ENCODE results near the gene ZDHHC7.
"Not testable (repeated sequence)": the region's sequence is repeated elsewhere in the genome, so short reads cannot be mapped to it uniquely, and the experiment has no call there.

Gene ZDHHC7

DNA sequence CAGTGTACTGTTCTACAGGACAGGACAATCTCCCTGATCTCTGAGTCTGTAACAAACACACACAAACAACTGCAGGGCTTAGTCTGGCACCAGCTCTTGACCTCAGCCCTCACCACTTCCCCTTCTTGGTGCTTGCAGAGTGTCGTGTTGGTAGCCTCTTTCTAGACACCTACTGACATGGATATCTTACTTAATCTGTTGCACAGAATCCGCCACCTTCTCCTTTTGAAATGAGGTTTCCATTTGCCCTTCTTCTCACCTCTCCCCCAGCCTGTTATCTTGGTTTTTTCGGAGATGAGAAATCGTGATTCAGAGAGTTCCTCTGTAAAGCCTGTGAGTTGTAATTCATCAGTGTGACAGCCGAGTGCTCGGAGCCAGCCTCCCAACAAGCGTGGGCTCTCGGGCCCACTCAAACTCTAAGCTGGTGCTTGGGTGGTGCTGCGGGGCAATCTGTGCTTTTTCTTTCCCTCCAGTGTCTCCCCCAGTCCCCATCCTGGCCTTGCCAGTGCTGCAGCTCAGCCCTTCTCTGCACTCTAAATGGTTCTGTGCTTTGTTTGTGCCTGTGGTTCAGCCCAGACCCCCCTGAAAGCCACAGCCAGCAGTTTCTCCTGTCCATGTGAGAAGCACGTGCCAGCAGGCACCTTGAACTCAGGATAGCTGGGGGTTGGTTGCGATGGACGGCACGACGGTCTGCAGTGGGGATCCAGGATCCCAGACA is 44.3 kb upstream of the ZDHHC7 start:
- Histone ChIP-seq H3K27ac (peak overlapping the region; percentile 71), H3K36me3 (replicated peaks) (no peaks in the 10 kb centered on the region), H3K27me3 (replicated peaks) (no peaks in the 10 kb centered on the region), H3K4me3 (ENCODE audit: low read depth, low read length) (peak overlapping the region; percentile 39)
- TF ChIP-seq, protein P1, sequence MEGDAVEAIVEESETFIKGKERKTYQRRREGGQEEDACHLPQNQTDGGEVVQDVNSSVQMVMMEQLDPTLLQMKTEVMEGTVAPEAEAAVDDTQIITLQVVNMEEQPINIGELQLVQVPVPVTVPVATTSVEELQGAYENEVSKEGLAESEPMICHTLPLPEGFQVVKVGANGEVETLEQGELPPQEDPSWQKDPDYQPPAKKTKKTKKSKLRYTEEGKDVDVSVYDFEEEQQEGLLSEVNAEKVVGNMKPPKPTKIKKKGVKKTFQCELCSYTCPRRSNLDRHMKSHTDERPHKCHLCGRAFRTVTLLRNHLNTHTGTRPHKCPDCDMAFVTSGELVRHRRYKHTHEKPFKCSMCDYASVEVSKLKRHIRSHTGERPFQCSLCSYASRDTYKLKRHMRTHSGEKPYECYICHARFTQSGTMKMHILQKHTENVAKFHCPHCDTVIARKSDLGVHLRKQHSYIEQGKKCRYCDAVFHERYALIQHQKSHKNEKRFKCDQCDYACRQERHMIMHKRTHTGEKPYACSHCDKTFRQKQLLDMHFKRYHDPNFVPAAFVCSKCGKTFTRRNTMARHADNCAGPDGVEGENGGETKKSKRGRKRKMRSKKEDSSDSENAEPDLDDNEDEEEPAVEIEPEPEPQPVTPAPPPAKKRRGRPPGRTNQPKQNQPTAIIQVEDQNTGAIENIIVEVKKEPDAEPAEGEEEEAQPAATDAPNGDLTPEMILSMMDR (IDR thresholded peaks at IDR 0.05; ENCODE audit: low read depth, low read length, missing control alignments): no peak
- peak; percentile 62 for DNase-seq
- in situ Hi-C loops (cut with HindIII; ENCODE audit: low pct_ligation_motif_present, low sequenced_read_pairs): no loop called here

DNA sequence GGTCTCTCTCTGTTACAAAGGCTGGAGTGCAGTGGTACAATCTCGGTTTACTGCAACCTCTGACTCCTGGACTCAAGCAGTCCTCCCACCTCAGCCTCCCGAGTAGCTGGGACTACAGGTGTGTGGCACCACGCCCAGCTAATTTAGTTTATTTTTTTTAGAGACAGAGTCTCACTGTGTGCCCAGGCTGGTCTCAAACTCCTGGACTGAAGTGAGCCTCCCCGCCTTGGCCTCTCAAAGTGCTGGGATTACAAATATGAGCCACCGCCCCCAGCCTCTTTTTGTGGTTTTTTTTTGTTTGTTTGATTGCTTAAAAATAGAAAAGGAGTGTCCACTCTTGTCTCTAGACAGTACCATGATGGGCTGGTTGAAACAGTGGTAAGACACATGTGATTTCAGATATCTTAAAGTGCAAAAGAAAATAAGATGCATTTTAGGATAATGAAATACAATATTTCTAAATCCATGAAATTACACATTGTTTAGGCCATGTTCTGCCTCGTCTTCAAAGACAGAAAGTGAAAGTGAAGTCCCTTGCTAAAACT is 43.7 kb upstream of the ZDHHC7 start:
- no peak for DNase-seq
- H3K36me3 ChIP-seq (replicated peaks): no peaks in the 10 kb centered on the region
- TF ChIP-seq, protein P1 (IDR thresholded peaks at IDR 0.05; ENCODE audit: low read depth, low read length, missing control alignments): no peak
- peak overlapping the region; percentile 39 for H3K4me3 ChIP-seq (ENCODE audit: low read depth, low read length)
- in situ Hi-C loops (cut with HindIII; ENCODE audit: low pct_ligation_motif_present, low sequenced_read_pairs): no loop called here
- no peaks in the 10 kb centered on the region for H3K27me3 ChIP-seq (replicated peaks)
- H3K27ac ChIP-seq: peak overlapping the region; percentile 71

DNA sequence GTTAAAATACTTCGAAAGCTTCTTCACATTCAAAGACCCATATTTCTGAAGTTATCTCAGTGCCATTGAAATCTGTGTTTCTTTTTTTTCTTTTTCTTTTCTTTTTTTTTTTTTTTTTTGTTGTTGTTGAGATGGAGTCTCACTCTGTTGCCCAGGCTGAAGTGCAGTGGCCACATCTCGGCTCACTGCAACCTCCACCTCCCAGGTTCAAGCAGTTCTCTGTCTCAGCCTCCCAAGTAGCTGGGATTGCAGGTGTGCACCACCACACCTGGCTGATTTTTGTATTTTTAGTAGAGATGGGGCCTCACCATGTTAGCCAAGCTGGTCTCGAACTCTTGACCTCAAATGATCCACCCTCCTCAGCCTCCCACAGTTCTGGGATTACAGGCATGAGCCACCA is 43.0 kb upstream of the ZDHHC7 start:
- H3K36me3 ChIP-seq (replicated peaks); H3K27ac ChIP-seq; H3K27me3 ChIP-seq (replicated peaks); DNase-seq; in situ Hi-C loops (cut with HindIII; ENCODE audit: low pct_ligation_motif_present, low sequenced_read_pairs); H3K4me3 ChIP-seq (ENCODE audit: low read depth, low read length): not testable (repeated sequence)

DNA sequence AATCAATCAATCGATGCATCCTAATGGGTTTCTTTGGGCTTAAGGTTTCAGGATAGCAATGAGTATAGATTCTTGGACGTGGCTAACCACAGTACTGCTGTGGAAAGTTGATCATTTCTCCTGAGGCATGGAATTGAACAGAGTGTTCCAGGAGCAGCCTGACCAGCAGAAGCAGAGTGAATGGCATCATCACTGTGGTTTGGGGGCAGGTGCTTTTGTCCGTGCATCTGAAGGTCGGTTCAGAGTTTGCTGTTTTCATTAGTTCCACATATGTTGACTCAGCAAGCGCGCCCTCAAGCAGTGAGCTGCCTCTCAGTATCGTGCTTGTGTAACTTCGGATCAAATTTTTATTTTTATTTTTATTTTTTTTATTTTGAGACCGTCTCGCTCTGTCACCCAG is 41.2 kb upstream of the ZDHHC7 start:
- Histone ChIP-seq H3K27me3 (replicated peaks) (no peaks in the 10 kb centered on the region), H3K36me3 (replicated peaks) (no peaks in the 10 kb centered on the region), H3K4me3 (ENCODE audit: low read depth, low read length) (no peak overlapping the region), H3K27ac (no peak overlapping the region)
- TF ChIP-seq, protein P1 (IDR thresholded peaks at IDR 0.05; ENCODE audit: low read depth, low read length, missing control alignments): no peak
- DNase-seq: no peak
- in situ Hi-C loops (cut with HindIII; ENCODE audit: low pct_ligation_motif_present, low sequenced_read_pairs): no loop called here

DNA sequence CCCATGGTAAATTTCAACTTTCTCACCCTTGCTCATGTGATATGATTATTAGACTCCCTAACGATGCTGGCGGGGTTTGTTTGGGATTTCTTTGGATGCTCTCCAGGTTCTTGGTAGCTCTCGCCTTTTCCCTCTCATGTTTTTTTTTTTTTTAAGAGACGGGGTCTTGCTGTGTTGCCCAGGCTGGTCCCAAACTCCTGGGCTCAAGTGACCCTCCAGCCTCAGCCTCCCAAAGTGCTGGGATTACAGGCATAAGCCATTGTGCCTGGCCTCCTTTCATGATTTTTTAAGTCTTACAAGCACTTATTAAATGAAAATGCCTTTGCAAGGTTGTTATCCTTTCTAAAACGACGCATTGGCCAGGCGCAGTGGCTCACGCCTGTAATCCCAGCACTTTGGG is 40.3 kb upstream of the ZDHHC7 start:
- TF ChIP-seq, protein P1 (IDR thresholded peaks at IDR 0.05; ENCODE audit: low read depth, low read length, missing control alignments): no peak
- no peak for DNase-seq
- no peaks in the 10 kb centered on the region for H3K27me3 ChIP-seq (replicated peaks)
- in situ Hi-C loops (cut with HindIII; ENCODE audit: low pct_ligation_motif_present, low sequenced_read_pairs): no loop called here
- H3K4me3 ChIP-seq (ENCODE audit: low read depth, low read length): no peak overlapping the region
- H3K27ac ChIP-seq: no peak overlapping the region
- H3K36me3 ChIP-seq (replicated peaks): no peaks in the 10 kb centered on the region

DNA sequence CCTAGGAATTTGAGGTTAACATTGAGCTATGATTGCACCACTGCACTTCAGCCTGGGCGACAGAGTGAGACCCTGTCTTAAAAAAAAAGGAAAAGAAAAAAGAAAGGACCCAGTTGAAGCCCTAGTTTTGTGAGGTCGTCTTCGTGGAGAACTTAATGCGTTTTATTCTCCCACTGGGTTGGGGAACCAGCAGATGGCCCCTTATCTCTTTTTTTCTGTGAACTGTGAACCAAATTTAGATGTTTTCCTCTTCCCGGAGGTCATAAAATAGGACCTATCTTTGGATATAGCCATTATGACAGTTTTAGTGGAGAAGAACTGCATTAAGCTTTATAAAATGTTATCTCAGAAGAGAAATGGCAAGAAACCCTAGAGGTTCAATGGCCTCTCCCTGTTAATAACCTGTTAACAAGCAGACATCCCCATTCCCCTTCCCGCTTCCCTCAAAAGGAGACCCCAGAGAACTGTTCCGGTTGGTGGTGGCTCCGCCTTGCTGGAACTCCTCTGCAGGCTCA is 39.8 kb upstream of the ZDHHC7 start:
- Histone ChIP-seq H3K27ac (peak overlapping the region; percentile 23), H3K27me3 (replicated peaks) (no peaks in the 10 kb centered on the region), H3K4me3 (ENCODE audit: low read depth, low read length) (no peak overlapping the region), H3K36me3 (replicated peaks) (no peaks in the 10 kb centered on the region)
- DNase-seq: no peak
- TF ChIP-seq, protein P1 (IDR thresholded peaks at IDR 0.05; ENCODE audit: low read depth, low read length, missing control alignments): no peak
- in situ Hi-C loops (cut with HindIII; ENCODE audit: low pct_ligation_motif_present, low sequenced_read_pairs): no loop called here

Measured in brain microvascular endothelial cell (primary cell).